SJSA1 (cell line): ENCODE results near the gene SERPINB7. TPM values are rescaled to one million over a fixed set of nuclear protein-coding genes. Genes with fewer than 3 reads are reported as not detected.

Experiments used
- DNase-seq, 2 experiments: peaks; one replicate each; pipeline ENCODE4 v3.0.0-alpha.2; 2015 to 2020; ENCODE audit warnings: low spot score in 2 of 2, low read depth in 1 of 2
- H3K27ac ChIP-seq: fragments of 250-450 bp; sonication (Bioruptor Pico); 2 replicates; pipeline ENCODE4 v1.5.1; 2020; ENCODE audit warnings: mild to moderate bottlenecking, moderate library complexity
- H3K27me3 ChIP-seq: fragments of 250-450 bp; sonication (Bioruptor Pico); replicated peaks from 2 replicates; pipeline ENCODE4 v1.5.1; 2020; ENCODE audit warnings: mild to moderate bottlenecking, moderate library complexity
- H3K36me3 ChIP-seq: fragments of 250-450 bp; sonication (Bioruptor Pico); 2 replicates; pipeline ENCODE4 v1.5.1; 2020; ENCODE audit warnings: mild to moderate bottlenecking
- H3K4me1 ChIP-seq: fragments of 250-450 bp; sonication (Bioruptor Pico); replicated peaks from 2 replicates; pipeline ENCODE4 v1.6.1; 2021; ENCODE audit warnings: mild to moderate bottlenecking
- H3K4me3 ChIP-seq: fragments of 250-450 bp; sonication (Bioruptor Pico); 2 replicates; pipeline ENCODE4 v1.5.1; 2020; ENCODE audit warnings: mild to moderate bottlenecking
- H3K9me3 ChIP-seq: fragments of 250-450 bp; sonication (Bioruptor Pico); replicated peaks from 2 replicates; pipeline ENCODE4 v1.5.1; 2020; ENCODE audit warnings: mild to moderate bottlenecking
- total RNA-seq: library from RNA; depleted of rRNA; stranded (reverse); fragments of >200 nt; shearing (Covaris generic); gene quantifications from 2 replicates; pipeline ENCODE4 v1.2.3, GENCODE V29; 2014; rRNA removed

SERPINB7 gene
- total RNA-seq, 1 experiment from 2014 or later = 5.8 TPM

GRCh38 chr18:63843008-63843407 lies 67.8 kb downstream of the SERPINB7 start:
- no peak overlapping the region for H3K27ac ChIP-seq
- no peaks in the 10 kb centered on the region for H3K36me3 ChIP-seq
- peaks cover 4% of the 10 kb centered on the region for H3K27me3 ChIP-seq
- H3K4me3 ChIP-seq = no peak overlapping the region
- no peaks in the 10 kb centered on the region for H3K9me3 ChIP-seq
- H3K4me1 ChIP-seq = no peaks in the 10 kb centered on the region
- no peak for DNase-seq

GRCh38 chr18:63844254-63844653 lies 69.0 kb downstream of the SERPINB7 start:
- Histone ChIP-seq H3K4me3 (no peak overlapping the region), H3K27me3 (peaks cover 9% of the 10 kb centered on the region), H3K27ac (no peak overlapping the region), H3K36me3 (no peaks in the 10 kb centered on the region), H3K9me3 (no peaks in the 10 kb centered on the region), H3K4me1 (no peaks in the 10 kb centered on the region)
- peak in 1 of 2 experiments; percentile 15 for DNase-seq

GRCh38 chr18:63848159-63848558 lies 72.9 kb downstream of the SERPINB7 start:
- no peaks in the 10 kb centered on the region for H3K4me1 ChIP-seq
- H3K27ac ChIP-seq = no peak overlapping the region
- peaks cover 9% of the 10 kb centered on the region for H3K27me3 ChIP-seq
- no peak overlapping the region for H3K4me3 ChIP-seq
- H3K36me3 ChIP-seq = no peaks in the 10 kb centered on the region
- peak in 1 of 2 experiments; percentile 19 for DNase-seq
- H3K9me3 ChIP-seq = no peaks in the 10 kb centered on the region

- Histone ChIP-seq H3K36me3 (no peaks in the 10 kb centered on the region), H3K4me3 (no peak overlapping the region), H3K27ac (no peak overlapping the region), H3K27me3 (peaks cover 9% of the 10 kb centered on the region), H3K9me3 (no peaks in the 10 kb centered on the region), H3K4me1 (no peaks in the 10 kb centered on the region)
- DNase-seq = peak in 1 of 2 experiments; percentile 58
Measured at GRCh38 chr18:63850020-63850419, 74.8 kb downstream of the SERPINB7 start.

GRCh38 chr18:63850636-63851035 lies 75.4 kb downstream of the SERPINB7 start:
- Histone ChIP-seq H3K27ac (no peak overlapping the region), H3K4me1 (no peaks in the 10 kb centered on the region), H3K36me3 (no peaks in the 10 kb centered on the region), H3K27me3 (peaks cover 9% of the 10 kb centered on the region), H3K9me3 (no peaks in the 10 kb centered on the region), H3K4me3 (no peak overlapping the region)
- DNase-seq = no peak

Other genes starting within 250 kb of the SERPINB7 start
- gene SERPINB12, start 233.0 kb upstream of the SERPINB7 start, total RNA-seq = not detected in 2 replicates
- gene SERPINB13, start 188.1 kb upstream of the SERPINB7 start, total RNA-seq = not detected in 2 replicates
- gene SERPINB4, start 131.2 kb upstream of the SERPINB7 start, total RNA-seq = 0.26 TPM in 1 of 2 replicates, not detected in the other
- not detected in 2 replicates for gene SERPINB3, start 113.5 kb upstream of the SERPINB7 start, total RNA-seq
- not detected in 2 replicates for gene SERPINB11, start 72.5 kb upstream of the SERPINB7 start, total RNA-seq
- 0.74 TPM in 1 of 2 replicates, not detected in the other for gene SERPINB2, start 112.3 kb downstream of the SERPINB7 start, total RNA-seq
- gene SERPINB10, start 132.5 kb downstream of the SERPINB7 start, total RNA-seq = 1.7 TPM in 1 of 2 replicates, not detected in the other
- gene HMSD, start 173.9 kb downstream of the SERPINB7 start, total RNA-seq = 0.53 and 1.00 TPM in 2 replicates
- gene SERPINB8, start 194.7 kb downstream of the SERPINB7 start, total RNA-seq = 27.2 and 28.6 TPM in 2 replicates